Kidney tubule cell (primary cell): ENCODE results near the gene MEGF11.
A peak's percentile ranks its signal among the peaks of the same experiment; 100 is the strongest.

Experiments
- DNase-seq: peaks from one replicate; pipeline ENCODE4 v3.0.0-alpha.2; 2018; ENCODE audit warnings: low spot score

Gene MEGF11

GRCh38 chr15:66253418-66254088 lies at the start of gene MEGF11:
Gene MEGF11 (minus strand): TSS chr15:66253750. CDS start chr15:66128403, 125,347 bp downstream.
- peak; percentile 15 for DNase-seq

- DNase-seq: no peak
These were observed 49.1 kb upstream of the MEGF11 start for GRCh38 chr15:66302489-66303278.

GRCh38 chr15:66298803-66299251 lies 45.3 kb upstream of the MEGF11 start:
- no peak for DNase-seq

- DNase-seq: no peak
These were observed 42.6 kb upstream of the MEGF11 start for GRCh38 chr15:66296186-66296585.

- no peak for DNase-seq
These were observed 41.3 kb upstream of the MEGF11 start for GRCh38 chr15:66294932-66295235.

- peak; percentile 81 for DNase-seq
These were observed 40.8 kb upstream of the MEGF11 start for GRCh38 chr15:66294157-66294931.

GRCh38 chr15:66293419-66294156 lies 40.0 kb upstream of the MEGF11 start, which contains the start of gene DIS3L:
Gene DIS3L (plus strand): TSS chr15:66293568. CDS start chr15:66293597, 29 bp downstream.
- DNase-seq: peak; percentile 75

- DNase-seq: peak; percentile 2
These were observed 39.2 kb upstream of the MEGF11 start for GRCh38 chr15:66292571-66293418.

GRCh38 chr15:66291816-66292570 lies 38.4 kb upstream of the MEGF11 start:
- peak; percentile 35 for DNase-seq

- DNase-seq: peak; percentile 43
These were observed 37.0 kb upstream of the MEGF11 start for GRCh38 chr15:66290518-66290917.

GRCh38 chr15:66290007-66290406 lies 36.5 kb upstream of the MEGF11 start:
- DNase-seq: no peak

GRCh38 chr15:66288551-66289185 lies 35.1 kb upstream of the MEGF11 start:
- DNase-seq: no peak

GRCh38 chr15:66288093-66288492 lies 34.5 kb upstream of the MEGF11 start:
- DNase-seq: no peak

- DNase-seq: peak; percentile 56
These were observed 34.0 kb upstream of the MEGF11 start for GRCh38 chr15:66287461-66288057.

- no peak for DNase-seq
These were observed 32.2 kb upstream of the MEGF11 start for GRCh38 chr15:66285533-66286280.

- no peak for DNase-seq
These were observed 30.7 kb upstream of the MEGF11 start for GRCh38 chr15:66284271-66284670.

GRCh38 chr15:66278671-66279070 lies 25.1 kb upstream of the MEGF11 start:
- no peak for DNase-seq

GRCh38 chr15:66278056-66278455 lies 24.5 kb upstream of the MEGF11 start:
- no peak for DNase-seq

- no peak for DNase-seq
These were observed 23.0 kb upstream of the MEGF11 start for GRCh38 chr15:66276546-66276945.
